GM18499 (cell line): Measurements from ENCODE around the gene TMEM258.

ENCODE experiments used
- ATAC-seq: cut with Tn5 transposase; IDR thresholded peaks from one replicate; pipeline ENCODE4 v1.9.1; 2021; ENCODE audit warnings: moderate number of reproducible peaks; ENCODE audit not compliant: insufficient read depth, unreplicated experiment

The TMEM258 gene

GRCh38 chr11:61826930-61827570, 34.7 kb upstream of the TMEM258 start:
- no peak for ATAC-seq

GRCh38 chr11:61820174-61820573, 27.8 kb upstream of the TMEM258 start:
- no peak for ATAC-seq

GRCh38 chr11:61817471-61818202, 25.2 kb upstream of the TMEM258 start:
- ATAC-seq = no peak

- no peak for ATAC-seq
Observed at GRCh38 chr11:61816736-61817455, 24.5 kb upstream of the TMEM258 start, which contains the start of gene FADS1. Gene FADS1, minus strand, starts transcription at chr11:61817003. Its CDS starts 74 bp downstream, at chr11:61816929.

- no peak for ATAC-seq
Observed at GRCh38 chr11:61815790-61816735, 23.7 kb upstream of the TMEM258 start.

- ATAC-seq = no peak
Observed at GRCh38 chr11:61814958-61815789, 22.8 kb upstream of the TMEM258 start.

- no peak for ATAC-seq
Observed at GRCh38 chr11:61814247-61814957, 22.0 kb upstream of the TMEM258 start.

GRCh38 chr11:61812736-61813411, 20.5 kb upstream of the TMEM258 start:
- ATAC-seq = no peak

- ATAC-seq = no peak
Observed at GRCh38 chr11:61811831-61812230, 19.4 kb upstream of the TMEM258 start.

GRCh38 chr11:61810671-61811175, 18.3 kb upstream of the TMEM258 start:
- ATAC-seq = no peak

GRCh38 chr11:61806785-61807184, 14.4 kb upstream of the TMEM258 start:
- no peak for ATAC-seq

GRCh38 chr11:61805146-61805545, 12.7 kb upstream of the TMEM258 start:
- ATAC-seq = no peak

- ATAC-seq = no peak
Observed at GRCh38 chr11:61803889-61804647, 11.7 kb upstream of the TMEM258 start.

- no peak for ATAC-seq
Observed at GRCh38 chr11:61802605-61803004, 10.2 kb upstream of the TMEM258 start.

GRCh38 chr11:61800331-61801281, 8.2 kb upstream of the TMEM258 start:
- no peak for ATAC-seq

- no peak for ATAC-seq
Observed at GRCh38 chr11:61799665-61800284, 7.4 kb upstream of the TMEM258 start.
